ENCODE results near the gene WWC2.

Gene WWC2

DNA sequence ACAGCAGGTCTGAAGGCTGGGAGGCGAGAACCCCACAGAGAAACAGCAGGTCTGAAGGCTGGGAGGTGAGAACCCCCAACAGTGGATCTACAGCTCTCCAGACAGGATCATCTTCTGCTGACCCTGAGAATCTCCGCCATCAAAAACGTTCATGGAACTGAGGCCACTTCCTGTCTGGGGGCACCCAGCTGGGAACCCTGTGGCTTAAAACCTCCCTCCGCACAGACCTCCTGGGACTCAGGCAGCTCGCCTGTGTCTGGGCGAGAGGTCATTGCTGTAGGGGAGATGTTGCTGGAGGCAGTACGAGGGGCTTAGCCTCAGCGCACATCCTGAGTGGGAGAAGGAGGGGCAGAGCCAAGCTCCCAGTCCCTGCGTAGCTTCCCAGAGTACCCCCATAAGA lies 238.3 kb downstream of the WWC2 start:
- no peak for DNase-seq

DNA sequence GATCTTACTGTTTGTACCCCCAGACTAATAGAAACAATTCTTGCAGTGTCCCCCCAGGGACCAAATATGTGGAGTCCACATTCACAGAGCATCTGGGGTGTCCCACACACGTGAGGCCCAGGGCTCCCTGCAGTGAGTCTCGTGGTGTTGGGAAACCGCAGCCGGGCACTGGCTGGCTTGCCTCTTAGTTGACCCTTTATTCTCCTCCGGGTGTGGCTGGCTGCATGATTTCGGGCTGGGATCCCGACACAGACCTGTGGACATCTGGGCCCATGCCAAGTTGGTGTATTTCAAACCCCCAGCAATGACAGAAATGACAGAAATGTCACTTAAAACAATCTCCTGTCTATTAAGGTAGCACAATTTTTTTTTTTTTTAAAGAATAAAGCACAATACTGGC lies 238.8 kb downstream of the WWC2 start:
- DNase-seq: no peak

DNA sequence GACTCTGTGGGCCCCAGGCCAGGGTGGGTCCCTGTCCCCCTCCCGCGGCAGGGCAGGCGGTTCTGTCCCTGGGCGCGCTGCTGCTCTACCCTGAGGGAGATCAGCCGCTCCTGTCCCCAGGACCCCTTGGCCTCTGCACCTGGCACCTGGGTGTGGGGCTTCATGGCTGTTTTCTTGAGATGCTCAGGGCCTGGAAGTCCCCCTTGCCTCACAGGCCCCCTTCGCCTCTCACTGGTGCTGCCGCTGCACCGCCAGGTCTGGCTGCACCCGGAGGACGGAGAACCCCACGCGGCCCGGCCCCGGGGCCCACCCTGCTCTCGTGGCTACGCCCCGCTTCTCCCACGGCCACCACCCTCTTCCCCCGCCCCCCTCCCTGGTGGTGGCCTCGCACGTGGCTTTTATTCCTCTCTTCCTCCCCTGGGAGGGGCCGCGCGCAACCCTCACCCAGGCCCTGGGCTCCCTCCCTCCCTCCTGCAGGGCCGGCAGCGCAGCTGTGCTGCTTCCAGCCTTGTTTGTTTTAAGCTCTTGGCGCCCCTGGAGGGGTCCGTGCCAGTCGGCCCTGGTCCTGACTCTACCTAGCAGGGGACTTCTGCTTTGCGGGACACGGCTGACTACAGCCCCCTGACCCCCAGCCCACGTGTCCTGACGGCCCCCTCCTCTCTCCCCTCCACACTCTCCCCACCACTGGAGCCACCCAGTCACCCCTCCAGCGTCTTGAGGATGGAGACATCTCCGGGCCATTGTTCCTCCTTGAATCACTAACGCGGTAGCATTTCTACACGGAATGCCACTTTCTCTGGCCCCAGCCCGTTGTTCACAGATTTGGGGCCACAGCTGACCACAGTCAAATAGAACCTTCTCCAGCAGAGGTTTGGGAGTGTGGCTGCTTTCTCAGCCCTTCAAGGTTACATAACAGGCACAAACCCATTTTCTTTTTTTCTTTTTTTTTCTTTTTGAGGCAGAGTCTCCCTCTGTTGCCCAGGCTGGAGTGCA lies 243.8 kb downstream of the WWC2 start:
- peak; percentile 56 for DNase-seq

GRCh38 chr4:183343730-183344129 lies 244.7 kb downstream of the WWC2 start:
- DNase-seq: no peak

GRCh38 chr4:183344523-183345255 lies 245.6 kb downstream of the WWC2 start:
- no peak for DNase-seq

GRCh38 chr4:183345261-183345660 lies 246.2 kb downstream of the WWC2 start:
- DNase-seq: no peak

DNA sequence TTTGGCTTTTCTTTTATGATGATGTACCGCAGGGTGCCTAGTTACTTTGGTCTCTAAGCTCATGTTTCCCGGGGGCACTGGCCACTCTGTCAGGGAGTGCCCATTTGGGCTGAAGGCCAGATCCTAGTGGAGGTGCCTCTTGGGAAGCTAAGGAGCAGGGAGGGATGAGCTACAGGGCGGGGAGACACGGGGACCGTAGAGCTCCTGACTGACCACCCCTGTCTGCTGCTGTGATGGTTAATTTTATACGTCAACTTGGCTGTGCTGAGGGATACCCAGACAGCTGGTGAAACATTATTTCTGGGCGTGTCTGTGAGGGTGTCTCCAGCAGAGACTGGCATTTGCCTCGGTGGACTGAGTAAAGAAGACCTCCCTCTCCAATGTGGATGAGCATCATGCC lies 248.1 kb downstream of the WWC2 start:
- no peak for DNase-seq

- no peak for DNase-seq
Measured at GRCh38 chr4:183347566-183347965, 248.5 kb downstream of the WWC2 start.

GRCh38 chr4:183348136-183348535 lies 249.1 kb downstream of the WWC2 start:
- no peak for DNase-seq

DNA sequence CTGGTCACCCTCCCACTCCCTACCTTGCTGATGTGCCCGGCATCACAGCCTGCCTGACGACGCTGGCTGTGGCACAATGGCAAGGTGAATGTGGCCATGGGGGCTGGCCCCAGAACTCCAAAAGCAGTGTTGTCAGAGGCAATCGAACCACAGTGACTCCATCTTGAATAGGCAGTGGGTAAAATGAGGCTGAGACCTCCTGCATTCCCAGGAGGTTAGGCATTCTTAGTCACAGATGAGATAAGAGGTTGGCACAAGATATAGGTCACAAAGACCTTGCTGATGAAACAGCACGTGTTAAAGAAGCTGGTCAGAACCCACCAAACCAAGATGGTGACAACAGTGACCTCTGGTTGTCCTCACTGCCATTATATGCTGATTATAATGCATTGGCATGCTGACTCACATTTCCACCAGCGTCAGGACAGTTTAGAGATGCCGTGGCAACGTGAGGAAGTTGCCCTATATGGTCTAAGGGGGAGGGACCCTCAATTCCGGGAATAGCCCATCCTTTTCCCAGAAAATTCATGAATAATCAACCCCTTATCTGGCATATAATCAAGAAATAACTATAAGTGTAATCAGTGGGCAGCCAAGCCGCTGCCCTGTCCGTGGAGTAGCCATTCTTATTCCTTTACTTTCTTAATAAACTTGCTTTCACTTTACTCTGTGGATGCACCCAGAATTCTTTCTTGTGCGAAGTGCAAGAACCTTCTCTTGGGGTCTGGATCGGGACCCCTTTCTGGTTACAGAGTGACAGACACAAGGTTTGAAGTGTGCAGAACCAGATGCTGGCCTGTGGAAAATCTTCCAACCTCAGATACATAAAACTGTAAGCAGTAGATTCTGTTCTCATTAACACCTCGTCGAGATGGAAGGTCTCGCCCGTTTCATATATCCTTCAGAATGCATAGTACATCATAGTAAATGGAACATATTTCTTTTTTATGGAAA lies 249.9 kb downstream of the WWC2 start:
- DNase-seq: peak; percentile 92

- DNase-seq: peak; percentile 19
Measured at GRCh38 chr4:183349673-183350072, 250.6 kb downstream of the WWC2 start.

- no peak for DNase-seq
Measured at GRCh38 chr4:183350317-183351071, 251.4 kb downstream of the WWC2 start.

DNA sequence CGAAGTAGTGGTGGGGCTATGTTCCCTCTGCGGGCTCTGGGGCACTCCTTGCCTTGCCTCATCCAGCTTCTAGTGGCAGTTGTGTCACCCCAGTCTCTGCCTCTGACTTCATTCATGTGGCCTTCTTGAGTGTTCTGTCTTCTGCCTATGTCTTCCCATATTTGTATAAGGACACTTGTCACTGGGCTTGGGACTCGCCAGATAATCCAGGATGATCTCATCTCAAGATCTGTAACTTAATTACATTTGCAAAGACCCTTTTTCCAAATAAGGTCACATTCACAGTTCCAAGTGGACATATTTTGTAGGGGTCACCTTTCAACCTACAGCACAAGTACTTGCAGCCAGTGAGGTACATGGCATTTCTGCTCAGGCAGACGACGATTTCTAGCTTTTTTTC lies 253.5 kb downstream of the WWC2 start:
- DNase-seq: no peak

GRCh38 chr4:183353557-183353956 lies 254.5 kb downstream of the WWC2 start:
- DNase-seq: peak; percentile 8

DNA sequence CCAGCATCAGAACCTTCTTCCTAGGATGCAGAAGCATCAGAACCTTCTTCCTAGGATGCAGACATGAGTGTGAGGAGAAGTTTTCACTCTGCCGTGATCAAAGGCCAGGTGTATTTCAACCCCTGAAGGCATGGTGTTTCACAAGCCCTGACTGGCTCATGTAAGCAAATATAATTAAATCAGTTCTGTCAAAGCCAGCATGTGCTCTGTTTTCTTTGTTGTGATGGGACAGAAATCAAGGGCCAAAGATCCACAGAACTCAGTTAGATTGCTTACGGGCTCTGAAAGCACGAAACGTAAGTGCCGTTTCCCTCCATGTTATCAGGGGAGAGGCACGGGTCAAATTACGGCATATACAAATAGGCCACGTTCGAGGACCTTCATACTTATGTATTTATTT lies 255.2 kb downstream of the WWC2 start:
- no peak for DNase-seq

GRCh38 chr4:183355405-183355804 lies 256.3 kb downstream of the WWC2 start:
- no peak for DNase-seq

DNA sequence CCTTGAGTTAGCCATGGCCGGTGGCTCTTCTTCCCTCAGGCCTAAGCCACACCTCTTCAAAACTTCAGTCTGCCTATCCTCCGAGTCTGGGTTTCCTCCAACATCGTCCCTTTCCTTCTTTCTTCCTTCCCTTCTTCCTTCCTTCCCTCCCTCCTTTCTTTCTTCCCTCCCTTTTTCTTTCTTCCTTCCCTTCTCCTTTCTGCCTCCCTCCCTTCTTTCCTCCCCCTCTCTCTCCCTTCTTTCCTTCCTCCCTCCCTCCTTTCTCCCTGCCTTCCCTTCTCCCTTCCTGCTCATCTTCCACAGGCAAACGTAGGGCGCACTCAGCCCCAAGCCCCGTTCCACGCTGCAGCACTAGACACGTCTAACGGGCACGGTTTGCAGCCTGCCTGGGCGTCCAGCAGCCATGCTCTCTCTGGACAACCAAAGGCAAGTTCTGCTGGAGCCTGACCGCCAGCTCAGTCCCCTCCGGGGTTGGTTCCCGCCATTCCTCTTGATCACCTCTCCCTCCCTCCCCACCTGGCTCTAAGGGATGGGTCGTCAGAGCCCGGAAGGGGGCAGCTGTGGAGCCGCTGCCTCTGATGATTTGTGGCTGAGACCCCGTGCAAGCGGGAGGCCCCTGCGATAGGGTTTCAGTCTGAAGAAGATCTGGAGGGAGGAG lies 257.2 kb downstream of the WWC2 start:
- no peak for DNase-seq

GRCh38 chr4:183356931-183357675 lies 258.0 kb downstream of the WWC2 start:
- DNase-seq: no peak

DNA sequence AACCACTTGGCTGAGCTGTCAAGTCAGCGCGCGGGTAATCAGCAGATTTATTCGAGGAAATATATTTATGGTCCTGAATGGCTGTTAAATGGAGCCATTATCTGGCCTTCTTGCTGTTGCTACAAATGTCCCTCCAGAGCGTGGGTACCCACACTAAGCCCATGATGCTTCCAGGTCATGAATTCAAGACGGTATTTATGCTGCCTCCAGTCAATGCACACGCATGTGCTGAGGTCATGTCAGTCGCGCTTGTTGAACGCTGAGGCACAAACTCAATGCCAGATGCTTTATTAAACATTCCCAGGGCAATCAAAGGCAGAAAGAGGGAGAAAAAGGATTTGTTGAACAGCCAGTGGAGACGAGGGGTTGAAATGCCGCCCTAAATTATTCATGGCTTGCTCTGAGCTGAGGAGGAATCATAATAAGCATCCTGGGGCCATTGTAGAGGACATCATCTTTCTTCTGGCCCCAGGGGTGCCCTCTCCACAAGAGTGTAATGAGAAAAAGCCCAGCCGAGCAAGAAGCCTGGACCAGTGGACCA lies 259.2 kb downstream of the WWC2 start:
- DNase-seq: no peak

GRCh38 chr4:183360161-183360919 lies 261.3 kb downstream of the WWC2 start:
- DNase-seq: peak; percentile 28

Data from hematopoietic multipotent progenitor cell treated with erythropoietin and hydrocortisone succinate and interleukin-3 and kit ligand, for 8 days (in vitro differentiated cells).